Endothelial cell of umbilical vein (primary cell): Measurements from ENCODE around the gene PURB.

Source experiments
- JUN ChIP-seq: IDR thresholded peaks from 2 replicates; pipeline ENCODE4 v1.6.1; 2011; ENCODE audit warnings: borderline replicate concordance, low read depth; ENCODE audit not compliant: insufficient read length, insufficient read depth
- MAX ChIP-seq: IDR thresholded peaks from 2 replicates; pipeline ENCODE4 v1.6.1; 2011; ENCODE audit not compliant: insufficient read depth, insufficient read length
- POLR2A ChIP-seq: IDR thresholded peaks from 2 replicates; pipeline ENCODE4 v1.6.1; 2012; ENCODE audit warnings: low read depth, mild to moderate bottlenecking, control low read depth, low read length
- TF ChIP-seq, protein P1 (sequence below), 2 donors: IDR thresholded peaks; 1 replicate in 1 of 2; 2 replicates in 1 of 2; pipeline ENCODE4 v1.5.1; 2011; ENCODE audit warnings: low read length in 2 of 2, mild to moderate bottlenecking in 2 of 2, moderate library complexity in 2 of 2, control low read depth in 1 of 2, inconsistent platforms in 1 of 2, low read depth in 1 of 2; ENCODE audit not compliant: insufficient read depth in 1 of 2; ENCODE audit errors: extremely low read depth in 1 of 2

GRCh38 chr7:44827567-44827966, 57.8 kb downstream of the PURB start:
- no peak for TF ChIP-seq JUN
- TF ChIP-seq, protein P1, sequence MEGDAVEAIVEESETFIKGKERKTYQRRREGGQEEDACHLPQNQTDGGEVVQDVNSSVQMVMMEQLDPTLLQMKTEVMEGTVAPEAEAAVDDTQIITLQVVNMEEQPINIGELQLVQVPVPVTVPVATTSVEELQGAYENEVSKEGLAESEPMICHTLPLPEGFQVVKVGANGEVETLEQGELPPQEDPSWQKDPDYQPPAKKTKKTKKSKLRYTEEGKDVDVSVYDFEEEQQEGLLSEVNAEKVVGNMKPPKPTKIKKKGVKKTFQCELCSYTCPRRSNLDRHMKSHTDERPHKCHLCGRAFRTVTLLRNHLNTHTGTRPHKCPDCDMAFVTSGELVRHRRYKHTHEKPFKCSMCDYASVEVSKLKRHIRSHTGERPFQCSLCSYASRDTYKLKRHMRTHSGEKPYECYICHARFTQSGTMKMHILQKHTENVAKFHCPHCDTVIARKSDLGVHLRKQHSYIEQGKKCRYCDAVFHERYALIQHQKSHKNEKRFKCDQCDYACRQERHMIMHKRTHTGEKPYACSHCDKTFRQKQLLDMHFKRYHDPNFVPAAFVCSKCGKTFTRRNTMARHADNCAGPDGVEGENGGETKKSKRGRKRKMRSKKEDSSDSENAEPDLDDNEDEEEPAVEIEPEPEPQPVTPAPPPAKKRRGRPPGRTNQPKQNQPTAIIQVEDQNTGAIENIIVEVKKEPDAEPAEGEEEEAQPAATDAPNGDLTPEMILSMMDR (IDR thresholded peaks at IDR 0.05; ENCODE audit: extremely low read depth in 1 of 2, insufficient read depth in 1 of 2, low read depth in 1 of 2, low read length in 2 of 2), result no peak
- TF ChIP-seq POLR2A, result no peak
- TF ChIP-seq MAX, result no peak
